ENCODE data around the gene LASP1NB.

Gene LASP1NB

DNA sequence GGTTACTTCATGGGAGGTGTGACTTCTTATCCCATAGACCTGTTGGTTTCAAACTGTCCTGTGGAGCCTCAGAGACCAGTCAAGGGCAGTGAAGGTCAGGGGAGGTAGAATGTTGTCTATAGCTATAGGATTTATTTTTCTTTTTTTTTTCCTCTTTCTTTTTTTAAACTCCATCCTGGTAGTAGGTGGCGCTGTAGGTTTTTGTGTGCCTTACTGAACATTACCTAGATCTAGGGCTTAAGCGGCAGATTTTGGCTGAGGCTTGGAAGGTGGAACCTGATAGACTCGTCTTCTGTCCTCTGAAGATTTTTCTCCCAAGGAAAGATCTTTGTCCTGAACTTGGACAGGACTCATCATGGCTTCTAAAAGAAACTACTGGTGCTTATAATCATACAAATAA lies 8.2 kb upstream of the LASP1NB start:
- Histone ChIP-seq H3K79me2 (ENCODE audit: insufficient read depth, low read depth, low read length) (no peaks in the 10 kb centered on the region), H3K36me3 (ENCODE audit: insufficient read depth, low read length) (peaks cover 66% of the 10 kb centered on the region), H4K20me1 (ENCODE audit: insufficient read depth, low read length) (no peaks in the 10 kb centered on the region), H3K27ac (ENCODE audit: low read depth, low read length, poor library complexity, severe bottlenecking) (no peak overlapping the region), H3K4me1 (ENCODE audit: insufficient read depth, low read length, poor library complexity, severe bottlenecking) (no peaks in the 10 kb centered on the region), H3K9me2 (ENCODE audit: insufficient read depth, low read length) (no peaks in the 10 kb centered on the region), H3K4me3 (ENCODE audit: low read depth, low read length, poor library complexity, severe bottlenecking) (no peak overlapping the region), H3K9me3 (ENCODE audit: low read length) (no peaks in the 10 kb centered on the region), H3K4me2 (ENCODE audit: low read length) (no peak overlapping the region), H2AFZ (ENCODE audit: low read length) (no peak overlapping the region)
- ChIA-PET POLR2A (interaction anchor here (0.7 to 1.3 kb wide), 3 partner anchors 10 to 63 kb away, joined by 3 to 6 read pairs (median 3); no protein-coding TSS in a partner anchor), CTCF (ENCODE audit: unreplicated experiment) (no interaction called here)
- no TSS peak for BruUV-seq (replicated peaks)
- DNase-seq (ENCODE audit: low spot score): peak; percentile 25
- intact Hi-C loops (cut with micrococcal nuclease; ENCODE audit: unreplicated experiment): no loop called here
- TF ChIP-seq, protein P1, sequence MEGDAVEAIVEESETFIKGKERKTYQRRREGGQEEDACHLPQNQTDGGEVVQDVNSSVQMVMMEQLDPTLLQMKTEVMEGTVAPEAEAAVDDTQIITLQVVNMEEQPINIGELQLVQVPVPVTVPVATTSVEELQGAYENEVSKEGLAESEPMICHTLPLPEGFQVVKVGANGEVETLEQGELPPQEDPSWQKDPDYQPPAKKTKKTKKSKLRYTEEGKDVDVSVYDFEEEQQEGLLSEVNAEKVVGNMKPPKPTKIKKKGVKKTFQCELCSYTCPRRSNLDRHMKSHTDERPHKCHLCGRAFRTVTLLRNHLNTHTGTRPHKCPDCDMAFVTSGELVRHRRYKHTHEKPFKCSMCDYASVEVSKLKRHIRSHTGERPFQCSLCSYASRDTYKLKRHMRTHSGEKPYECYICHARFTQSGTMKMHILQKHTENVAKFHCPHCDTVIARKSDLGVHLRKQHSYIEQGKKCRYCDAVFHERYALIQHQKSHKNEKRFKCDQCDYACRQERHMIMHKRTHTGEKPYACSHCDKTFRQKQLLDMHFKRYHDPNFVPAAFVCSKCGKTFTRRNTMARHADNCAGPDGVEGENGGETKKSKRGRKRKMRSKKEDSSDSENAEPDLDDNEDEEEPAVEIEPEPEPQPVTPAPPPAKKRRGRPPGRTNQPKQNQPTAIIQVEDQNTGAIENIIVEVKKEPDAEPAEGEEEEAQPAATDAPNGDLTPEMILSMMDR (conservative IDR thresholded peaks at IDR 0.05; ENCODE audit: low read length): peak; percentile 70
- TF ChIP-seq EZH2phosphoT487 (IDR thresholded peaks at IDR 0.05; ENCODE audit: borderline replicate concordance, low read depth, low read length): no peak

DNA sequence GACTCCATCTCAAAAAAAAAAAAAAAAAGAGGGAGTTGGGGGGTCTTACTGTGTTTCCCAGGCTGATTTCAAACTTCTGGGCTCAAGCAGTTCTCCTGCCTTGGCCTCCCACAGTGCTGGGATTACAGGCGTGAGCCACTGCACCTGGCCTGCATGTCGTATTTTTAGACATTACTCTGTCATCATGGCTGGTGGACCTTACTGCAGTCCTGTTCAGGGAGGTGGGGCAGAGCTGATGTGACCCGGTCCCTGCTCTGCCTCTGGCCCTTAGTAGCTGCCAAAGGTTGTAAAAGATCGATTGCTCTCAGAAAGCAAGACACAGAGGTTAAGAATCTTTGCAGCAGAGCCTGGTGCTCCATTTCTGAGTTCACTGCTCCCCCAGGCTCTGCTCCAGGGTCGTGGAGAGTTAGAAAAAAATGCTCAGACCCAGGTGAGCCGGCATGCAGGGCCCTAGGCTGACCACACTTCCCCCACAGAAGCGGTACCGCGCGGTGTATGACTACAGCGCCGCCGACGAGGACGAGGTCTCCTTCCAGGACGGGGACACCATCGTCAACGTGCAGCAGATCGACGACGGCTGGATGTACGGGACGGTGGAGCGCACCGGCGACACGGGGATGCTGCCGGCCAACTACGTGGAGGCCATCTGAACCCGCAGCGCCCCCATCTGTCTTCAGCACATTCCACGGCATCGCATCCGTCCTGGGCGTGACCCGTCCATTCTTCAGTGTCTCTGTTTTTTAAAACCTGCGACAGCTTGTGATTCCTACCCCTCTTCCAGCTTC lies 7.1 kb upstream of the LASP1NB start:
- no peak overlapping the region for H3K4me3 ChIP-seq (ENCODE audit: low read depth, low read length, poor library complexity, severe bottlenecking)
- peaks cover 63% of the 10 kb centered on the region for H3K36me3 ChIP-seq (ENCODE audit: insufficient read depth, low read length)
- no peaks in the 10 kb centered on the region for H3K4me1 ChIP-seq (ENCODE audit: insufficient read depth, low read length, poor library complexity, severe bottlenecking)
- no peak for DNase-seq (ENCODE audit: low spot score)
- no TSS peak for BruUV-seq (replicated peaks)
- TF ChIP-seq EZH2phosphoT487 (IDR thresholded peaks at IDR 0.05; ENCODE audit: borderline replicate concordance, low read depth, low read length): no peak
- TF ChIP-seq, protein P1 (conservative IDR thresholded peaks at IDR 0.05; ENCODE audit: low read length): peak; percentile 31; the same call in 1 of the 2 replicates
- no peak overlapping the region for H2AFZ ChIP-seq (ENCODE audit: low read length)
- CTCF ChIA-PET (ENCODE audit: unreplicated experiment): no interaction called here
- no peaks in the 10 kb centered on the region for H3K9me2 ChIP-seq (ENCODE audit: insufficient read depth, low read length)
- H3K27ac ChIP-seq (ENCODE audit: low read depth, low read length, poor library complexity, severe bottlenecking): no peak overlapping the region
- H3K4me2 ChIP-seq (ENCODE audit: low read length): no peak overlapping the region
- POLR2A ChIA-PET: interaction anchor here (0.6 to 1.3 kb wide), 2 partner anchors 11 to 40 kb away, joined by 4 to 6 read pairs; no protein-coding TSS in a partner anchor
- intact Hi-C loops (cut with micrococcal nuclease; ENCODE audit: unreplicated experiment): no loop called here
- no peaks in the 10 kb centered on the region for H4K20me1 ChIP-seq (ENCODE audit: insufficient read depth, low read length)
- H3K79me2 ChIP-seq (ENCODE audit: insufficient read depth, low read depth, low read length): no peaks in the 10 kb centered on the region
- no peaks in the 10 kb centered on the region for H3K9me3 ChIP-seq (ENCODE audit: low read length)

DNA sequence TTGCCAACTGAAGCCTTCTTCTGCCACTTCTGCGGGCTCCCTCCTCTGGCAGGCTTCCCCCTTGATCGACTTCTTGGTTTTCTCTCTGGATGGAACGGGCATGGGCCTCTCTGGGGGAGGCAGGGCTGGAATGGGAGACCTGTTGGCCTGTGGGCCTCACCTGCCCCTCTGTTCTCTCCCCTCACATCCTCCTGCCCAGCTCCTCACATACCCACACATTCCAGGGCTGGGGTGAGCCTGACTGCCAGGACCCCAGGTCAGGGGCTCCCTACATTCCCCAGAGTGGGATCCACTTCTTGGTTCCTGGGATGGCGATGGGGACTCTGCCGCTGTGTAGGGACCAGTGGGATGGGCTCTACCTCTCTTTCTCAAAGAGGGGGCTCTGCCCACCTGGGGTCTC lies 6.5 kb upstream of the LASP1NB start:
- Histone ChIP-seq H3K36me3 (ENCODE audit: insufficient read depth, low read length) (peaks cover 61% of the 10 kb centered on the region), H3K79me2 (ENCODE audit: insufficient read depth, low read depth, low read length) (no peaks in the 10 kb centered on the region), H3K4me3 (ENCODE audit: low read depth, low read length, poor library complexity, severe bottlenecking) (no peak overlapping the region), H3K4me1 (ENCODE audit: insufficient read depth, low read length, poor library complexity, severe bottlenecking) (no peaks in the 10 kb centered on the region), H4K20me1 (ENCODE audit: insufficient read depth, low read length) (no peaks in the 10 kb centered on the region), H2AFZ (ENCODE audit: low read length) (no peak overlapping the region), H3K9me3 (ENCODE audit: low read length) (no peaks in the 10 kb centered on the region), H3K9me2 (ENCODE audit: insufficient read depth, low read length) (no peaks in the 10 kb centered on the region), H3K27ac (ENCODE audit: low read depth, low read length, poor library complexity, severe bottlenecking) (no peak overlapping the region), H3K4me2 (ENCODE audit: low read length) (no peak overlapping the region)
- intact Hi-C loops (cut with micrococcal nuclease; ENCODE audit: unreplicated experiment): no loop called here
- ChIA-PET CTCF (ENCODE audit: unreplicated experiment) (no interaction called here), POLR2A (no interaction called here)
- BruUV-seq (replicated peaks): no TSS peak
- no peak for DNase-seq (ENCODE audit: low spot score)
- TF ChIP-seq EZH2phosphoT487 (IDR thresholded peaks at IDR 0.05; ENCODE audit: borderline replicate concordance, low read depth, low read length): no peak
- TF ChIP-seq, protein P1 (conservative IDR thresholded peaks at IDR 0.05; ENCODE audit: low read length): no peak
